GM23338 (cell line): Measurements from ENCODE around the gene ENTPD1. TPM values are rescaled to one million over a fixed set of nuclear protein-coding genes. Genes with fewer than 3 reads are reported as not detected.
"Not testable (repeated sequence)": the region's sequence is repeated elsewhere in the genome, so short reads cannot be mapped to it uniquely, and the experiment has no call there.

Experiments
- ATAC-seq: fragments of 200-7000 bp; cut with Tn5 transposase; 3 replicates; pipeline ENCODE4 v1.9.1; 2020
- DNase-seq: peaks from one replicate; pipeline ENCODE4 v3.0.0-alpha.2; 2015; ENCODE audit warnings: low spot score
- H2AFZ ChIP-seq: fragments of 200-600 bp; sonication (generic); 2 replicates; pipeline ENCODE4 v1.8.0; 2016; ENCODE audit warnings: antibody characterized with exemption, mild to moderate bottlenecking, moderate library complexity
- H3F3A ChIP-seq: fragments of 200-600 bp; sonication (generic); replicated peaks from 2 replicates; pipeline ENCODE4 v1.8.0; 2017; ENCODE audit warnings: antibody characterized with exemption, mixed run types, low read depth
- H3K27ac ChIP-seq: fragments of 200-600 bp; sonication (generic); 2 replicates; pipeline ENCODE4 v1.6.1; 2016; ENCODE audit warnings: low read depth
- H3K27me3 ChIP-seq: fragments of 200-600 bp; sonication (generic); 2 replicates; pipeline ENCODE4 v1.8.0; 2016; ENCODE audit warnings: mild to moderate bottlenecking, mixed run types, moderate library complexity; ENCODE audit not compliant: insufficient read depth
- H3K36me3 ChIP-seq: fragments of 200-600 bp; sonication (generic); 2 replicates; pipeline ENCODE4 v1.8.0; 2016; ENCODE audit warnings: mild to moderate bottlenecking; ENCODE audit not compliant: insufficient read depth
- H3K4me1 ChIP-seq: fragments of 200-600 bp; sonication (generic); 2 replicates; pipeline ENCODE4 v1.8.0; 2016; ENCODE audit warnings: mild to moderate bottlenecking, moderate library complexity; ENCODE audit not compliant: insufficient read depth
- H3K4me2 ChIP-seq: fragments of 200-600 bp; sonication (generic); 2 replicates; pipeline ENCODE4 v1.7.1; 2017; ENCODE audit warnings: mixed run types
- H3K4me3 ChIP-seq: fragments of 200-600 bp; sonication (generic); 2 replicates; pipeline ENCODE4 v1.6.1; 2016; ENCODE audit warnings: mixed run types
- H3K79me2 ChIP-seq: fragments of 200-600 bp; sonication (generic); replicated peaks from 2 replicates; pipeline ENCODE4 v1.8.0; 2017; ENCODE audit warnings: mild to moderate bottlenecking; ENCODE audit not compliant: insufficient read depth
- H3K9me2 ChIP-seq: fragments of 200-600 bp; sonication (generic); 2 replicates; pipeline ENCODE4 v1.8.0; 2017; ENCODE audit not compliant: insufficient read depth
- H4K20me1 ChIP-seq: fragments of 200-600 bp; sonication (generic); replicated peaks from 2 replicates; pipeline ENCODE4 v1.8.0; 2017; ENCODE audit warnings: mild to moderate bottlenecking; ENCODE audit not compliant: insufficient read depth
- H3K27ac Mint-ChIP-seq: 2 replicates; pipeline ENCODE4 v1.8.0; 2020; ENCODE audit warnings: inconsistent platforms, mild to moderate bottlenecking, moderate library complexity, mixed read lengths
- H3K27me3 Mint-ChIP-seq: 3 replicates; pipeline ENCODE4 v1.8.0; 2022; ENCODE audit warnings: low read depth, mild to moderate bottlenecking, moderate library complexity, mixed read lengths, inconsistent platforms; ENCODE audit not compliant: insufficient read depth, poor library complexity
- H3K36me3 Mint-ChIP-seq: 3 replicates; pipeline ENCODE4 v1.8.0; 2021; ENCODE audit warnings: low read depth, mild to moderate bottlenecking, inconsistent platforms, moderate library complexity, mixed read lengths
- H3K4me1 Mint-ChIP-seq: 3 replicates; pipeline ENCODE4 v1.8.0; 2020; ENCODE audit warnings: mild to moderate bottlenecking, inconsistent platforms, mixed read lengths
- H3K4me3 Mint-ChIP-seq: 3 replicates; pipeline ENCODE4 v1.8.0; 2021; ENCODE audit warnings: moderate library complexity, mild to moderate bottlenecking, inconsistent platforms, mixed read lengths
- H3K9me3 Mint-ChIP-seq: 3 replicates; pipeline ENCODE4 v1.8.0; 2020; ENCODE audit warnings: moderate library complexity, mild to moderate bottlenecking, inconsistent platforms, mixed read lengths
- CTCF ChIP-seq, 2 experiments: fragments of 200-600 bp in 1 of 2; sonication (generic) in 1 of 2; conservative IDR thresholded peaks; 2 replicates each; pipeline versions ENCODE4 v1.5.1 to v1.6.1; 2016 to 2017; ENCODE audit warnings: antibody characterized with exemption in 2 of 2, low read depth in 2 of 2, mild to moderate bottlenecking in 2 of 2, moderate library complexity in 1 of 2
- EZH2phosphoT487 ChIP-seq: fragments of 200-600 bp; sonication (generic); IDR thresholded peaks from one replicate; pipeline ENCODE4 v1.8.1; 2018; ENCODE audit warnings: antibody characterized with exemption; ENCODE audit not compliant: unreplicated experiment
- JUNB ChIP-seq: IDR thresholded peaks from one replicate; pipeline ENCODE4 v1.6.1; 2016; ENCODE audit warnings: antibody characterized with exemption; ENCODE audit not compliant: unreplicated experiment
- ZNF331 ChIP-seq: fragments of 250-450 bp; sonication (Bioruptor Pico); IDR thresholded peaks from 2 replicates; pipeline ENCODE4 v1.5.0; 2020; ENCODE audit warnings: low read depth, mild to moderate bottlenecking, moderate library complexity
- polyA plus RNA-seq: library from polyadenylated mRNA; unstranded; fragments of >200 nt; fragmentation: Nextera tagmentation; extraction: Ambion mirVana; gene quantifications from 2 replicates; pipeline ENCODE4 v1.2.1, GENCODE V29; 2016
- total RNA-seq: library from RNA; depleted of rRNA; stranded (reverse); fragments of >200 nt; shearing (Covaris generic); gene quantifications from 2 replicates; pipeline ENCODE4 v1.2.3, GENCODE V29; 2014

Gene ENTPD1
- total and polyA plus RNA-seq, 2 experiments from 2014 or later, result 2.3 to 3.6 TPM

- not testable (repeated sequence) for H3K4me1 ChIP-seq, H3K4me3 Mint-ChIP-seq, H3K27me3 ChIP-seq, H3K27me3 Mint-ChIP-seq, H3K27ac ChIP-seq, H3K4me3 ChIP-seq, H3F3A ChIP-seq, H2AFZ ChIP-seq, H3K9me2 ChIP-seq, ATAC-seq, H3K27ac Mint-ChIP-seq, H3K36me3 ChIP-seq, DNase-seq, H3K79me2 ChIP-seq, H4K20me1 ChIP-seq, H3K4me2 ChIP-seq
- Mint-ChIP-seq H3K4me1 (peaks cover 11% of the 10 kb centered on the region), H3K36me3 (peaks cover 11% of the 10 kb centered on the region; the same call in 2 of the 3 replicates), H3K9me3 (peaks cover 20% of the 10 kb centered on the region)
Observed at GRCh38 chr10:95773454-95773853, 17.5 kb downstream of the ENTPD1 start.

- not testable (repeated sequence) for H3K27me3 Mint-ChIP-seq, H3K27ac Mint-ChIP-seq, DNase-seq, H3K4me1 Mint-ChIP-seq, H3K4me2 ChIP-seq, H4K20me1 ChIP-seq, ATAC-seq, H3K36me3 ChIP-seq, H3K27ac ChIP-seq, H2AFZ ChIP-seq, H3K4me3 ChIP-seq, H3F3A ChIP-seq, H3K79me2 ChIP-seq, H3K27me3 ChIP-seq, H3K4me3 Mint-ChIP-seq, H3K4me1 ChIP-seq
- H3K9me2 ChIP-seq, result peaks cover 11% of the 10 kb centered on the region; the same call in 1 of the 2 replicates
- Mint-ChIP-seq H3K36me3 (peaks cover 19% of the 10 kb centered on the region), H3K9me3 (peaks cover 29% of the 10 kb centered on the region)
Observed at GRCh38 chr10:95777638-95778037, 21.7 kb downstream of the ENTPD1 start.

- H3K27ac Mint-ChIP-seq, result no peak overlapping the region
- ATAC-seq, result no peak
Observed at GRCh38 chr10:95782318-95782717, 26.4 kb downstream of the ENTPD1 start.

More at GRCh38 chr10:95782318-95782717, 26.4 kb downstream of the ENTPD1 start:
- Mint-ChIP-seq H3K36me3 (peaks cover 14% of the 10 kb centered on the region), H3K9me3 (peaks cover 17% of the 10 kb centered on the region), H3K4me1 (no peaks in the 10 kb centered on the region), H3K27me3 (no peaks in the 10 kb centered on the region), H3K4me3 (no peak overlapping the region)
- H4K20me1 ChIP-seq, result no peaks in the 10 kb centered on the region
- H3K4me2 ChIP-seq, result no peak overlapping the region
- no peak overlapping the region for H3K27ac ChIP-seq
- no peaks in the 10 kb centered on the region; the same call in 1 of the 2 replicates for H3K4me1 ChIP-seq
- H3K27me3 ChIP-seq, result no peaks in the 10 kb centered on the region
- TF ChIP-seq JUNB (no peak), ZNF331 (CRISPR knock-in tag) (no peak), CTCF (conservative IDR thresholded peaks at IDR 0.05; ENCODE audit: low read depth in 2 of 2) (no peak), EZH2phosphoT487 (no peak)
- H3K36me3 ChIP-seq, result no peaks in the 10 kb centered on the region
- no peaks in the 10 kb centered on the region for H3F3A ChIP-seq
- no peak for DNase-seq
- H3K79me2 ChIP-seq, result no peaks in the 10 kb centered on the region
- H2AFZ ChIP-seq, result no peak overlapping the region
- H3K4me3 ChIP-seq, result no peak overlapping the region
- H3K9me2 ChIP-seq, result 0 out of 2 replicates have a peak, but pooled peaks cover 6% of the 10 kb centered on the region
